SK-N-SH (cell line): ENCODE results near the gene CHAC1. TPM values are rescaled to one million over a fixed set of nuclear protein-coding genes. Genes with fewer than 3 reads are reported as not detected.

ENCODE experiments used
- CTCF ChIA-PET: fragments of 300-600, 350-600 bp; formaldehyde crosslinking; extraction: SDS; loops from one replicate; lab custom pipeline; 2021; lab: Yijun Ruan, JAX
- POLR2A ChIA-PET: fragments of 350-600 bp; sonication (Branson Sonifier 250); formaldehyde crosslinking; extraction: SDS; loops from one replicate; lab custom pipeline; 2020; ENCODE audit warnings: antibody characterized with exemption, inconsistent platforms; lab: Yijun Ruan, JAX
- DNase-seq: peaks from one replicate; pipeline ENCODE4 v3.0.0; 2012
- H2AFZ ChIP-seq: fragments of 200-600 bp; sonication (generic); 2 replicates; pipeline ENCODE4 v1.8.1; 2016; ENCODE audit warnings: antibody characterized with exemption, mild to moderate bottlenecking, low read depth
- H3F3A ChIP-seq: fragments of 200-600 bp; sonication (generic); replicated peaks from 2 replicates; pipeline ENCODE3; 2016; ENCODE audit warnings: antibody characterized with exemption, mild to moderate bottlenecking; ENCODE audit not compliant: insufficient read depth
- H3K27ac ChIP-seq, 2 experiments: fragments of 200-500 bp in 1 of 2; fragments of 200-600 bp in 1 of 2; sonication (Bioruptor generic) in 1 of 2; sonication (generic), shearing (Covaris generic) in 1 of 2; 2 replicates each; pipeline versions ENCODE4 v1.5.1 to v1.6.1; 2014 to 2016; ENCODE audit warnings: low read depth in 2 of 2, inconsistent platforms in 1 of 2, low read length in 1 of 2, mild to moderate bottlenecking in 1 of 2, mixed read lengths in 1 of 2
- H3K27me3 ChIP-seq: fragments of 200-600 bp; sonication (generic), shearing (Covaris generic); 2 replicates; pipeline ENCODE4 v1.6.1; 2016; ENCODE audit warnings: mixed run types; ENCODE audit not compliant: insufficient read depth
- H3K36me3 ChIP-seq, 2 experiments: fragments of 200-500 bp in 1 of 2; fragments of 200-600 bp in 1 of 2; sonication (Bioruptor generic) in 1 of 2; sonication (generic) in 1 of 2; replicated peaks in 1 of 2; 2 replicates each; pipeline versions ENCODE3 to v1.5.1; 2014 to 2016; ENCODE audit warnings: low read length in 1 of 2, mild to moderate bottlenecking in 1 of 2; ENCODE audit not compliant: insufficient read depth in 2 of 2, control insufficient read depth in 1 of 2
- H3K4me1 ChIP-seq, 2 experiments: fragments of 200-500 bp in 1 of 2; fragments of 200-600 bp in 1 of 2; sonication (Bioruptor generic) in 1 of 2; sonication (generic), shearing (Covaris generic) in 1 of 2; 2 replicates each; pipeline versions ENCODE4 v1.5.1 to v1.6.1; 2014 to 2016; ENCODE audit warnings: low read depth in 1 of 2, low read length in 1 of 2, mixed run types in 1 of 2; ENCODE audit not compliant: insufficient read depth in 2 of 2, control insufficient read depth in 1 of 2
- H3K4me2 ChIP-seq: fragments of 200-600 bp; sonication (generic), shearing (Covaris generic); 2 replicates; pipeline ENCODE4 v1.6.1; 2017; ENCODE audit warnings: mixed run types
- H3K4me3 ChIP-seq, 2 experiments: fragments of 200-500 bp in 1 of 2; fragments of 200-600 bp in 1 of 2; sonication (Bioruptor generic) in 1 of 2; sonication (generic), shearing (Covaris generic) in 1 of 2; 2 replicates each; pipeline versions ENCODE4 v1.5.1 to v1.8.1; 2014 to 2016; ENCODE audit warnings: low read depth in 2 of 2, inconsistent platforms in 1 of 2, low read length in 1 of 2, mild to moderate bottlenecking in 1 of 2, mixed read lengths in 1 of 2, moderate library complexity in 1 of 2
- H3K79me2 ChIP-seq: fragments of 200-600 bp; sonication (generic); 2 replicates; pipeline ENCODE4 v1.8.1; 2017; ENCODE audit warnings: mild to moderate bottlenecking; ENCODE audit not compliant: insufficient read depth
- H3K9ac ChIP-seq: fragments of 200-600 bp; sonication (generic); 2 replicates; pipeline ENCODE4 v1.6.1; 2017; ENCODE audit warnings: mixed run types
- H3K9me2 ChIP-seq: fragments of 200-600 bp; sonication (generic); 2 replicates; pipeline ENCODE4 v1.6.1; 2017; ENCODE audit warnings: mixed run types
- H3K9me3 ChIP-seq: fragments of 200-600 bp; sonication (generic); 2 replicates; pipeline ENCODE4 v1.6.1; 2017; ENCODE audit warnings: mixed run types, mild to moderate bottlenecking, moderate library complexity
- H4K20me1 ChIP-seq: fragments of 200-600 bp; sonication (generic); 2 replicates; pipeline ENCODE4 v1.6.1; 2017; ENCODE audit warnings: mild to moderate bottlenecking, mixed run types; ENCODE audit not compliant: insufficient read depth
- CHD2 ChIP-seq: fragments of 150-350 bp; IDR thresholded peaks from 2 replicates; pipeline ENCODE4 v1.6.1; 2018; ENCODE audit warnings: low read length; ENCODE audit not compliant: partially characterized antibody
- ELF1 ChIP-seq: IDR thresholded peaks from 2 replicates; pipeline ENCODE4 v1.4.0; 2012
- EP300 ChIP-seq, 2 experiments: IDR thresholded peaks; 2 replicates each; pipeline versions ENCODE4 v1.4.0 to v1.6.1; 2012; ENCODE audit warnings: borderline replicate concordance in 1 of 2, low read depth in 1 of 2, low read length in 1 of 2
- EZH2phosphoT487 ChIP-seq: fragments of 200-600 bp; sonication (generic); IDR thresholded peaks from 2 replicates; pipeline ENCODE4 v1.6.1; 2017; ENCODE audit warnings: low read depth, mixed run types, mild to moderate bottlenecking, antibody characterized with exemption, moderate library complexity, borderline replicate concordance
- FOSL2 ChIP-seq: IDR thresholded peaks from 2 replicates; pipeline ENCODE4 v1.4.0; 2012; ENCODE audit warnings: low read depth, mild to moderate bottlenecking, moderate library complexity, borderline replicate concordance
- FOXJ3 ChIP-seq: sonication (generic); formaldehyde crosslinking; IDR thresholded peaks from 2 replicates; pipeline ENCODE4 v1.5.1; 2020; ENCODE audit warnings: mild to moderate bottlenecking, missing genetic modification reagents
- FOXM1 ChIP-seq: IDR thresholded peaks from 2 replicates; pipeline ENCODE4 v1.4.0; 2012; ENCODE audit warnings: low read depth, mild to moderate bottlenecking
- GABPA ChIP-seq: IDR thresholded peaks from 2 replicates; pipeline ENCODE4 v1.4.0; 2012; ENCODE audit warnings: low read depth, mild to moderate bottlenecking
- JUND ChIP-seq: IDR thresholded peaks from 2 replicates; pipeline ENCODE4 v1.4.0; 2012
- MAX ChIP-seq: IDR thresholded peaks from 2 replicates; pipeline ENCODE4 v1.4.0; 2012; ENCODE audit warnings: low read depth
- MEF2A ChIP-seq: IDR thresholded peaks from 2 replicates; pipeline ENCODE4 v1.4.0; 2012; ENCODE audit warnings: low read depth, borderline replicate concordance
- MXI1 ChIP-seq: IDR thresholded peaks from 2 replicates; pipeline ENCODE4 v1.6.1; 2012; ENCODE audit warnings: mild to moderate bottlenecking, low read depth, low read length, improper control_type of control experiment
- NFIC ChIP-seq: IDR thresholded peaks from 2 replicates; pipeline ENCODE4 v1.4.0; 2012; ENCODE audit warnings: borderline replicate concordance
- NRF1 ChIP-seq: IDR thresholded peaks from 2 replicates; pipeline ENCODE4 v1.6.1; 2012; ENCODE audit warnings: low read depth, mild to moderate bottlenecking, low read length
- POLR2AphosphoS5 ChIP-seq: IDR thresholded peaks from 2 replicates; pipeline ENCODE4 v1.6.1; 2012; ENCODE audit warnings: low read depth, low read length
- RCOR1 ChIP-seq: fragments of 150-350 bp; IDR thresholded peaks from 2 replicates; pipeline ENCODE4 v1.6.1; 2017; ENCODE audit warnings: antibody characterized with exemption, low read length
- REST ChIP-seq: IDR thresholded peaks from 2 replicates; pipeline ENCODE4 v1.6.1; 2012; ENCODE audit warnings: mild to moderate bottlenecking, low read depth, low read length, moderate library complexity
- RFX5 ChIP-seq: IDR thresholded peaks from 2 replicates; pipeline ENCODE4 v1.6.1; 2012; ENCODE audit warnings: mild to moderate bottlenecking, improper control_type of control experiment, low read length
- SIN3A ChIP-seq: IDR thresholded peaks from 2 replicates; pipeline ENCODE4 v1.6.1; 2012; ENCODE audit warnings: low read depth, mild to moderate bottlenecking, low read length, moderate library complexity, borderline replicate concordance
- SMC3 ChIP-seq: IDR thresholded peaks from 2 replicates; pipeline ENCODE4 v1.6.1; 2012; ENCODE audit warnings: low read depth, low read length, improper control_type of control experiment
- TAF1 ChIP-seq: IDR thresholded peaks from 2 replicates; pipeline ENCODE4 v1.6.1; 2012; ENCODE audit warnings: low read depth, mild to moderate bottlenecking, low read length, moderate library complexity, borderline replicate concordance
- TCF12 ChIP-seq: IDR thresholded peaks from 2 replicates; pipeline ENCODE4 v1.4.0; 2012
- TEAD4 ChIP-seq: IDR thresholded peaks from 2 replicates; pipeline ENCODE4 v1.4.0; 2012; ENCODE audit warnings: mild to moderate bottlenecking, borderline replicate concordance; ENCODE audit not compliant: insufficient read depth
- USF2 ChIP-seq: fragments of 150-350 bp; IDR thresholded peaks from 2 replicates; pipeline ENCODE4 v1.6.1; 2017; ENCODE audit warnings: antibody characterized with exemption, low read length, low read depth, borderline replicate concordance
- YY1 ChIP-seq: IDR thresholded peaks from 2 replicates; pipeline ENCODE4 v1.4.0; 2012; ENCODE audit warnings: low read depth, mild to moderate bottlenecking
- WGBS: methylation state at CpG from one replicate; pipeline ENCODE4 v1.1.6; 2017; ENCODE audit warnings: low lambda C conversion rate; 5-methylcytosine and 5-hydroxymethylcytosine counted together
- polyA plus RNA-seq, 3 experiments: library from polyadenylated mRNA; depleted of rRNA; stranded (reverse); fragments of >200 nt; gene quantifications; 2 replicates each; pipeline ENCODE4 v1.2.3, GENCODE V29; 2012
- TF ChIP-seq, protein P1 (sequence below): fragments of 150-350 bp; IDR thresholded peaks from 2 replicates; pipeline ENCODE4 v1.6.1; 2016; ENCODE audit warnings: mild to moderate bottlenecking, low read depth, low read length
- TF ChIP-seq, protein P2 (sequence below): IDR thresholded peaks from 2 replicates; pipeline ENCODE4; 2012
- TF ChIP-seq, protein P3 (sequence below): IDR thresholded peaks from 2 replicates; pipeline ENCODE4 v1.4.0; 2012; ENCODE audit warnings: low read depth, borderline replicate concordance

Gene CHAC1
- polyA plus RNA-seq, 1 of the 3 experiments (the other 2 are of a cell fraction), result 9.3 TPM

DNA sequence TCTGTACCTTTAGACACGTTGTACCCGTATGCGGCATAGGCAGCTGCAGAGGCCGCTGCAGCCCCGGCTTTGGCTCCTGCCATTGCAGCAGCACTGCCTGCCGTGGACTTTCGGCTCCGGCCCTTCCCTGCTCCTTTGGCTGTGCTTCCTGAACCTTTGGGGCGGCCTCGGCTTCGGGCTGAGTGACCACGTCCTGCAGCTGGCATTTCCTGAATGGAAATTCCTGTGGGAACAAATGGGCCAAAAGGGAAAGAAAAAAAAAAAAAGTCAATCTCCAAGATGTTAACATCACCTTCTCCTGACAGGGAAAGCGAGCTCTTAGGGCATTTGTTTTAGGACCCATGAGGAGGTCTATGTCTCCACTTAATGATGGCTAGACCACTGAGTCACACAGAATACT is 29.6 kb downstream of the CHAC1 start:
- H3K27me3 ChIP-seq, result no peaks in the 10 kb centered on the region
- DNase-seq, result no peak
- H3K4me2 ChIP-seq, result peak overlapping the region; percentile 72
- H3K27ac ChIP-seq, result peak overlapping the region; percentile 67 to 91
- peak overlapping the region; percentile 17; the same call in 1 of the 2 replicates for H2AFZ ChIP-seq
- no peaks in the 10 kb centered on the region for H3K9me3 ChIP-seq
- 20% methylated on average over 4 of the region's 13 CpGs for WGBS
- ChIA-PET CTCF (interaction anchor here (0.6 to 2.3 kb wide), 7 partner anchors 37 to 124 kb away, joined by 3 to 12 read pairs (median 3); no protein-coding TSS in a partner anchor), POLR2A (no interaction called here)
- peak overlapping the region in 1 of 2 experiments; percentile 3; a peak in 1 of 4 replicates for H3K4me3 ChIP-seq
- H3F3A ChIP-seq, result peaks cover 52% of the 10 kb centered on the region
- no peaks in the 10 kb centered on the region for H3K9me2 ChIP-seq
- peaks cover 0 to 38% of the 10 kb centered on the region in 2 experiments; a peak in 2 of 4 replicates for H3K4me1 ChIP-seq
- H3K79me2 ChIP-seq, result no peaks in the 10 kb centered on the region
- H3K9ac ChIP-seq, result peak overlapping the region; percentile 53
- no peaks in the 10 kb centered on the region for H4K20me1 ChIP-seq
- peaks cover 66 to 79% of the 10 kb centered on the region in 2 experiments for H3K36me3 ChIP-seq
- TF ChIP-seq FOXJ3 (no peak), ELF1 (peak; percentile 65), GABPA (no peak), POLR2AphosphoS5 (no peak; the same call in 1 of the 2 replicates), TAF1 (no peak), RFX5 (no peak), TEAD4 (peak; percentile 73), MAX (no peak), JUND (peak; percentile 72), NRF1 (no peak), FOSL2 (0 out of 2 replicates have a peak, but pooled peaks have one; percentile 21), SIN3A (no peak), SMC3 (no peak), FOXM1 (no peak), USF2 (no peak), RCOR1 (no peak), MEF2A (no peak), TCF12 (peak; percentile 68), MXI1 (no peak), EP300 (IDR thresholded peaks at IDR 0.05; ENCODE audit: borderline replicate concordance in 1 of 2, low read depth in 1 of 2, low read length in 1 of 2) (0 out of 4 replicates have a peak, but pooled peaks of 1 of the 2 experiments have one; percentile 41), CHD2 (no peak), NFIC (peak; percentile 81), REST (no peak), YY1 (no peak), EZH2phosphoT487 (no peak)
- TF ChIP-seq, protein P1, sequence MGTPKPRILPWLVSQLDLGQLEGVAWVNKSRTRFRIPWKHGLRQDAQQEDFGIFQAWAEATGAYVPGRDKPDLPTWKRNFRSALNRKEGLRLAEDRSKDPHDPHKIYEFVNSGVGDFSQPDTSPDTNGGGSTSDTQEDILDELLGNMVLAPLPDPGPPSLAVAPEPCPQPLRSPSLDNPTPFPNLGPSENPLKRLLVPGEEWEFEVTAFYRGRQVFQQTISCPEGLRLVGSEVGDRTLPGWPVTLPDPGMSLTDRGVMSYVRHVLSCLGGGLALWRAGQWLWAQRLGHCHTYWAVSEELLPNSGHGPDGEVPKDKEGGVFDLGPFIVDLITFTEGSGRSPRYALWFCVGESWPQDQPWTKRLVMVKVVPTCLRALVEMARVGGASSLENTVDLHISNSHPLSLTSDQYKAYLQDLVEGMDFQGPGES, result no peak
- TF ChIP-seq, protein P2, sequence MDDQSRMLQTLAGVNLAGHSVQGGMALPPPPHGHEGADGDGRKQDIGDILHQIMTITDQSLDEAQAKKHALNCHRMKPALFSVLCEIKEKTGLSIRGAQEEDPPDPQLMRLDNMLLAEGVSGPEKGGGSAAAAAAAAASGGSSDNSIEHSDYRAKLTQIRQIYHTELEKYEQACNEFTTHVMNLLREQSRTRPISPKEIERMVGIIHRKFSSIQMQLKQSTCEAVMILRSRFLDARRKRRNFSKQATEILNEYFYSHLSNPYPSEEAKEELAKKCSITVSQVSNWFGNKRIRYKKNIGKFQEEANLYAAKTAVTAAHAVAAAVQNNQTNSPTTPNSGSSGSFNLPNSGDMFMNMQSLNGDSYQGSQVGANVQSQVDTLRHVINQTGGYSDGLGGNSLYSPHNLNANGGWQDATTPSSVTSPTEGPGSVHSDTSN, result peak; percentile 66
- TF ChIP-seq, protein P3, sequence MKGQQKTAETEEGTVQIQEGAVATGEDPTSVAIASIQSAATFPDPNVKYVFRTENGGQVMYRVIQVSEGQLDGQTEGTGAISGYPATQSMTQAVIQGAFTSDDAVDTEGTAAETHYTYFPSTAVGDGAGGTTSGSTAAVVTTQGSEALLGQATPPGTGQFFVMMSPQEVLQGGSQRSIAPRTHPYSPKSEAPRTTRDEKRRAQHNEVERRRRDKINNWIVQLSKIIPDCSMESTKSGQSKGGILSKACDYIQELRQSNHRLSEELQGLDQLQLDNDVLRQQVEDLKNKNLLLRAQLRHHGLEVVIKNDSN, result no peak
